Fibroblast of skin of back (primary cell): ENCODE data around the gene SLC12A3.
"Not testable (repeated sequence)": the region's sequence is repeated elsewhere in the genome, so short reads cannot be mapped to it uniquely, and the experiment has no call there.

Experiments used
- DNase-seq: peaks from one replicate; pipeline ENCODE4 v3.0.0-alpha.2; 2013

The SLC12A3 gene

GRCh38 chr16:56848029-56848936 lies 16.7 kb upstream of the SLC12A3 start:
- DNase-seq = peak; percentile 79

GRCh38 chr16:56848955-56849689 lies 15.9 kb upstream of the SLC12A3 start:
- DNase-seq = peak; percentile 86

GRCh38 chr16:56849690-56850680 lies 15.0 kb upstream of the SLC12A3 start:
- DNase-seq = peak; percentile 86

- DNase-seq = peak; percentile 45
Measured at GRCh38 chr16:56851671-56852400, 13.2 kb upstream of the SLC12A3 start.

- DNase-seq = no peak
Measured at GRCh38 chr16:56852401-56852730, 12.6 kb upstream of the SLC12A3 start.

- no peak for DNase-seq
Measured at GRCh38 chr16:56852968-56853367, 12.0 kb upstream of the SLC12A3 start.

GRCh38 chr16:56855201-56855600 lies 9.8 kb upstream of the SLC12A3 start:
- no peak for DNase-seq

GRCh38 chr16:56855946-56856345 lies 9.1 kb upstream of the SLC12A3 start:
- DNase-seq = no peak

- DNase-seq = no peak
Measured at GRCh38 chr16:56856876-56857447, 8.0 kb upstream of the SLC12A3 start.

- DNase-seq = no peak
Measured at GRCh38 chr16:56858374-56858773, 6.6 kb upstream of the SLC12A3 start.

- no peak for DNase-seq
Measured at GRCh38 chr16:56859636-56860035, 5.4 kb upstream of the SLC12A3 start.

GRCh38 chr16:56860226-56861020 lies 4.6 kb upstream of the SLC12A3 start:
- DNase-seq = no peak

- no peak for DNase-seq
Measured at GRCh38 chr16:56861092-56861610, 3.9 kb upstream of the SLC12A3 start.

- DNase-seq = no peak
Measured at GRCh38 chr16:56861756-56862155, 3.3 kb upstream of the SLC12A3 start.

- DNase-seq = no peak
Measured at GRCh38 chr16:56862776-56863175, 2.2 kb upstream of the SLC12A3 start.

GRCh38 chr16:56865394-56866062 lies 521 bp downstream of the SLC12A3 start:
- no peak for DNase-seq

GRCh38 chr16:56866955-56867830 lies 2.2 kb downstream of the SLC12A3 start:
- DNase-seq = peak; percentile 56

- DNase-seq = no peak
Measured at GRCh38 chr16:56868175-56868574, 3.2 kb downstream of the SLC12A3 start.

- DNase-seq = not testable (repeated sequence)
Measured at GRCh38 chr16:56868766-56869165, 3.8 kb downstream of the SLC12A3 start.
